ENCODE data around the gene SLIT3. TPM values are rescaled to one million over a fixed set of nuclear protein-coding genes. Genes with fewer than 3 reads are reported as not detected.

Gene SLIT3
- total RNA-seq, 4 donors from 2014 or later, result 6.8 to 23.1 (median 13.3) TPM

- Histone ChIP-seq H3K27ac (no peak overlapping the region), H3K9me3 (no peaks in the 10 kb centered on the region), H3K27me3 (no peaks in the 10 kb centered on the region), H3K4me1 (no peaks in the 10 kb centered on the region), H3K4me3 (no peak overlapping the region), H3K36me3 (no peaks in the 10 kb centered on the region)
- DNase-seq, result no peak
- TF ChIP-seq, protein P1, sequence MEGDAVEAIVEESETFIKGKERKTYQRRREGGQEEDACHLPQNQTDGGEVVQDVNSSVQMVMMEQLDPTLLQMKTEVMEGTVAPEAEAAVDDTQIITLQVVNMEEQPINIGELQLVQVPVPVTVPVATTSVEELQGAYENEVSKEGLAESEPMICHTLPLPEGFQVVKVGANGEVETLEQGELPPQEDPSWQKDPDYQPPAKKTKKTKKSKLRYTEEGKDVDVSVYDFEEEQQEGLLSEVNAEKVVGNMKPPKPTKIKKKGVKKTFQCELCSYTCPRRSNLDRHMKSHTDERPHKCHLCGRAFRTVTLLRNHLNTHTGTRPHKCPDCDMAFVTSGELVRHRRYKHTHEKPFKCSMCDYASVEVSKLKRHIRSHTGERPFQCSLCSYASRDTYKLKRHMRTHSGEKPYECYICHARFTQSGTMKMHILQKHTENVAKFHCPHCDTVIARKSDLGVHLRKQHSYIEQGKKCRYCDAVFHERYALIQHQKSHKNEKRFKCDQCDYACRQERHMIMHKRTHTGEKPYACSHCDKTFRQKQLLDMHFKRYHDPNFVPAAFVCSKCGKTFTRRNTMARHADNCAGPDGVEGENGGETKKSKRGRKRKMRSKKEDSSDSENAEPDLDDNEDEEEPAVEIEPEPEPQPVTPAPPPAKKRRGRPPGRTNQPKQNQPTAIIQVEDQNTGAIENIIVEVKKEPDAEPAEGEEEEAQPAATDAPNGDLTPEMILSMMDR (IDR thresholded peaks at IDR 0.05), result no peak
- no peak for TF ChIP-seq POLR2A (IDR thresholded peaks at IDR 0.05)
Observed at GRCh38 chr5:168971100-168971499, 329.8 kb downstream of the SLIT3 start.

DNA sequence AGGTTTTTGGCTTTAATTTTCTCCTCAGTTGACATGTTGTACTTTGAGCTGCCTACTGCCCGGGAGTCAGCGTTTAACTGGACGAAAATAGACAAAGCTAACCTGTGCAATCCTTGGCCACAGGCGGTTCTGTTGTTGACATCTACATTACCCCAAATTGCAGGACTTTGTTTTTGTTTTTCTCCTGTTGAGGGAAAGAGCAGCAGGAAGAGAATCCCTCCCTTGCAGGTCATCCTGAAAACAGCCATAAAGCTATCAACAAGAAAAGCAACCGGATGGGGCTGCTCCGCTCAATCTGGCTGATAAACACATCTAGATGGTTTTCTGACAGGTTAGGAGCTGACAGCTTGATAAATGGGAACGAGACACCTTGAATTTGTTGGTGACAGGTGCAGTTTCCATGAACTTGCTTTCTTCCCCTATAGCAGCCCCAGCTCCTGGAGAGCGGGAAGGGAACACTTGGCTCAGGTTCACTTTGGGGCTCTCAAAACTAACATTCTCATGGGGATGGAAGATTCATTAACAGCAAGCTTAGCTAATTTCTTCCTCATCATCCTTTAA is 331.5 kb downstream of the SLIT3 start:
- H3K4me3 ChIP-seq, result no peak overlapping the region
- H3K9me3 ChIP-seq, result no peaks in the 10 kb centered on the region
- no peak overlapping the region for H3K27ac ChIP-seq
- no peak for DNase-seq
- H3K27me3 ChIP-seq, result no peaks in the 10 kb centered on the region
- no peak for TF ChIP-seq POLR2A (IDR thresholded peaks at IDR 0.05)
- TF ChIP-seq, protein P1 (IDR thresholded peaks at IDR 0.05), result no peak
- H3K4me1 ChIP-seq, result no peaks in the 10 kb centered on the region
- H3K36me3 ChIP-seq, result no peaks in the 10 kb centered on the region

DNA sequence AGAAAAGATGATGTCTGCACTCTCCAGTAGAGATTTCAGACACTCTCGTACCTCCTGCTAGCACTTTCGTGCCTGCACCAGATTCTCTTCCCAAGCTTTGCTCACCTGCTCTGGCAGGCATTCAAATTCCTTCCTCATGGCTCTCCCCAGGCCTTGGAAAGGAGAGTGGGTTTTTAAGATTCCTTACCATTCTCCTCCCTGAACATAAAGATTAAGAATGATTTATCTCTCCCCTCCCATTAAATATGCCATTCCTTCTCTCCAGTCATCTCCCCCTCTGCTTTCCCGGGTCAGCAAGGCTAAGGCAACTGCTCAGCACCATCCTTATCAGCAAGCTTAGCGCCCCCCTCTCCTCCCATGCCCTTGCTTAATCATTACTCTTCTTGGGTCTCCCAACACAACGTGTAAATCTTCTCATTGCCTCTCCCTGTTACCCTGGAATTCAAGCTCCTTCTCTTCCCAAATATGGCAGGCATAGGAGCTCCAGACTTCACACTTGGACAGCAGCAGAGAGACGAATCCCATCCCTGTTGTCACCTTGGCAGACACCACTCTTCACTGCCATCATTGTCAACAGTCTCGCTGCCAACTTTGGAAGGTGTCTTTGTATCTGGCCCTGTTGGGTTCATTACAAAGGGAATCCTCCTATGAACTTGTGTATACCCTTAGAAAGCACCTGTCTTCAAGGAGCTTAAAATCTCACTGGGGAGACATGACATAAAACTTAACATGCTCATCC is 332.9 kb downstream of the SLIT3 start:
- TF ChIP-seq, protein P1 (IDR thresholded peaks at IDR 0.05), result no peak
- no peak for TF ChIP-seq POLR2A (IDR thresholded peaks at IDR 0.05)
- Histone ChIP-seq H3K9me3 (no peaks in the 10 kb centered on the region), H3K4me1 (no peaks in the 10 kb centered on the region), H3K36me3 (no peaks in the 10 kb centered on the region), H3K27me3 (no peaks in the 10 kb centered on the region), H3K4me3 (no peak overlapping the region), H3K27ac (no peak overlapping the region)
- DNase-seq, result no peak

DNA sequence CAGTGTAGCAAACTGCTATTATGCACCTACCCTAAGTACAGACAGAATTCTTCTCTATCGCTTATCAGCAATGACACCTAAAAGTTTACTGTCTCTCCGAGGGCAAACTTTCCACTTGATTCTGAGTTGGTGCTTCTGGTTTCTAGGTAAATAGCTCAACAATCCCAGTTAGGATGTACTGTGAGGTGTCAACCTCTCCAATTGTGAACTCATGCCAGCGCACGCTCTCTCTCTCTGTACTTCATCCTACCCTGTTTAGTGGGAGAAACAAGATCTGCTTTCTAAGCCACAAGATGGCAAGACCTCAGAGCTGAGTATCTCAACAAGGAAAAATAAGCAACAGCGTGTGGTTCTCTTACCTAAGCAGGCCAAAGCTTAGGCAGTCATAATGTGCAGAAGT is 335.3 kb downstream of the SLIT3 start:
- TF ChIP-seq, protein P1 (IDR thresholded peaks at IDR 0.05), result no peak
- TF ChIP-seq POLR2A (IDR thresholded peaks at IDR 0.05), result no peak
- no peak overlapping the region for H3K4me3 ChIP-seq
- no peaks in the 10 kb centered on the region for H3K27me3 ChIP-seq
- H3K36me3 ChIP-seq, result no peaks in the 10 kb centered on the region
- no peak for DNase-seq
- no peak overlapping the region for H3K27ac ChIP-seq
- H3K9me3 ChIP-seq, result no peaks in the 10 kb centered on the region
- H3K4me1 ChIP-seq, result no peaks in the 10 kb centered on the region

- no peak for DNase-seq
- Histone ChIP-seq H3K27me3 (no peaks in the 10 kb centered on the region), H3K36me3 (no peaks in the 10 kb centered on the region), H3K4me3 (no peak overlapping the region), H3K4me1 (no peaks in the 10 kb centered on the region), H3K9me3 (no peaks in the 10 kb centered on the region), H3K27ac (no peak overlapping the region)
- TF ChIP-seq, protein P1 (IDR thresholded peaks at IDR 0.05), result no peak
- no peak for TF ChIP-seq POLR2A (IDR thresholded peaks at IDR 0.05)
Observed at GRCh38 chr5:168964182-168964581, 336.8 kb downstream of the SLIT3 start.

Data from Peyer's patch (tissue), 4 donors.